T-helper 9 cell (primary cell): ENCODE data around the gene CKAP4.
"Not testable (repeated sequence)": the region's sequence is repeated elsewhere in the genome, so short reads cannot be mapped to it uniquely, and the experiment has no call there.

Experiments used
- DNase-seq: peaks from one replicate; pipeline ENCODE4 v3.0.0-alpha.2; 2020
- total RNA-seq, 2 donors: gene quantifications; one replicate each; lab custom pipeline; 2026; lab: John Stamatoyannopoulos, UW

Gene CKAP4
- total RNA-seq, result 23.9 to 33.1 reads per million in 2 donors

GRCh38 chr12:106247674-106248311 is at the start of gene CKAP4:
TSS of gene CKAP4 (minus strand) at chr12:106248020. CDS start at chr12:106247851, 169 bp downstream.
- DNase-seq, result peak; percentile 53

- no peak for DNase-seq
Measured at GRCh38 chr12:106297075-106297474, 49.3 kb upstream of the CKAP4 start.

- DNase-seq, result no peak
Measured at GRCh38 chr12:106296179-106296877, 48.5 kb upstream of the CKAP4 start.

- DNase-seq, result no peak
Measured at GRCh38 chr12:106292339-106292738, 44.5 kb upstream of the CKAP4 start.

- DNase-seq, result no peak
Measured at GRCh38 chr12:106291342-106291741, 43.5 kb upstream of the CKAP4 start.

GRCh38 chr12:106290666-106291065 is 42.8 kb upstream of the CKAP4 start:
- no peak for DNase-seq

- no peak for DNase-seq
Measured at GRCh38 chr12:106289196-106289681, 41.4 kb upstream of the CKAP4 start.

GRCh38 chr12:106288494-106289195 is 40.8 kb upstream of the CKAP4 start:
- DNase-seq, result no peak

GRCh38 chr12:106288101-106288493 is 40.3 kb upstream of the CKAP4 start:
- DNase-seq, result no peak

- DNase-seq, result no peak
Measured at GRCh38 chr12:106287364-106287763, 39.5 kb upstream of the CKAP4 start.

GRCh38 chr12:106286576-106287162 is 38.8 kb upstream of the CKAP4 start:
- DNase-seq, result not testable (repeated sequence)

GRCh38 chr12:106285982-106286381 is 38.2 kb upstream of the CKAP4 start:
- no peak for DNase-seq

GRCh38 chr12:106284358-106285105 is 36.7 kb upstream of the CKAP4 start:
- no peak for DNase-seq

- peak; percentile 26 for DNase-seq
Measured at GRCh38 chr12:106282457-106283097, 34.8 kb upstream of the CKAP4 start.

GRCh38 chr12:106281804-106282203 is 34.0 kb upstream of the CKAP4 start:
- no peak for DNase-seq

GRCh38 chr12:106281056-106281782 is 33.4 kb upstream of the CKAP4 start:
- no peak for DNase-seq

GRCh38 chr12:106280106-106280505 is 32.3 kb upstream of the CKAP4 start:
- no peak for DNase-seq

- no peak for DNase-seq
Measured at GRCh38 chr12:106276032-106276740, 28.4 kb upstream of the CKAP4 start.

GRCh38 chr12:106275458-106275857 is 27.6 kb upstream of the CKAP4 start:
- DNase-seq, result no peak

- no peak for DNase-seq
Measured at GRCh38 chr12:106274575-106275121, 26.8 kb upstream of the CKAP4 start.
